Ovary (tissue), 9 donors: Measurements from ENCODE around the gene GREB1L. TPM values are rescaled to one million over a fixed set of nuclear protein-coding genes. Genes with fewer than 3 reads are reported as not detected.

ENCODE experiments used
- DNase-seq, 5 donors: peaks; one replicate each; pipeline ENCODE4 v3.0.0-alpha.2; 2019 to 2020
- H3K27ac ChIP-seq, 2 donors: fragments of 200-600 bp; one replicate each; pipeline versions ENCODE4 v1.5.1 to v1.8.0; 2019 to 2022
- H3K27me3 ChIP-seq: fragments of 200-600 bp; one replicate; pipeline ENCODE4 v1.8.0; 2022
- H3K36me3 ChIP-seq: fragments of 200-600 bp; sonication (generic); one replicate; pipeline ENCODE4 v1.5.1; 2019
- H3K4me1 ChIP-seq: one replicate; pipeline ENCODE4 v1.8.1; 2013; ENCODE audit warnings: mild to moderate bottlenecking, moderate library complexity; ENCODE audit not compliant: insufficient read depth
- H3K4me3 ChIP-seq: fragments of 200-600 bp; sonication (generic); one replicate; pipeline ENCODE4 v1.5.1; 2017
- H3K9me3 ChIP-seq, 2 donors: fragments of 200-600 bp in 1 of 2; sonication (generic) in 1 of 2; one replicate each; pipeline versions ENCODE4 v1.5.1 to v1.8.1; 2013 to 2019; ENCODE audit warnings: mild to moderate bottlenecking in 1 of 2, moderate library complexity in 1 of 2
- EP300 ChIP-seq: sonication (generic); formaldehyde crosslinking; IDR thresholded peaks from one replicate; pipeline ENCODE4 v1.6.1; 2017; ENCODE audit warnings: antibody characterized with exemption
- POLR2A ChIP-seq: fragments of 450-650 bp; IDR thresholded peaks from one replicate; pipeline ENCODE4 v1.6.1; 2017; ENCODE audit warnings: antibody characterized with exemption, mild to moderate bottlenecking, moderate library complexity
- WGBS, 3 donors: extraction: QIAGEN DNeasy Blood & Tissue Kit in 1 of 3; methylation state at CpG; one replicate each; pipeline versions ENCODE4 v1.1.5 to v1.1.7; 2013 to 2017; 5-methylcytosine and 5-hydroxymethylcytosine counted together
- intact Hi-C, 4 donors: fragments of 100-400 bp; cut with DNase I; formaldehyde crosslinking; loops; one replicate each; pipeline versions ENCODE4 v1.11.0 to v1.15.1; 2022 to 2023
- polyA plus RNA-seq, 2 donors: library from polyadenylated mRNA; stranded (reverse); fragments of 200-250 nt in 1 of 2; fragments of 350-450 nt in 1 of 2; fragmentation: Illumina TruSeq in 1 of 2; extraction: RNeasy Lipid Tissue Mini Kit (QIAGEN cat#74804) in 1 of 2; gene quantifications; one replicate each; pipeline ENCODE4 v1.2.3, GENCODE V29; 2013 to 2014
- total RNA-seq, 7 donors: library from RNA; depleted of rRNA in 2 of 7; stranded (reverse); fragments of >200 nt in 2 of 7; fragmentation: NEBNext Ultra II Directional in 3 of 7; extraction: Animal tissue kit (Norgen Biotek cat#: 25700) in 3 of 7; gene quantifications; one replicate each; pipeline versions ENCODE4 v1.1.0 to v1.2.4, GENCODE V29; 2016 to 2023
- TF ChIP-seq, protein P1 (sequence below), 3 donors: fragments of 450-650 bp in 2 of 3; fragments of 200-600 bp in 1 of 3; IDR thresholded peaks; one replicate each; pipeline versions ENCODE4 v1.5.1 to v1.8.0; 2016 to 2022; ENCODE audit warnings: antibody characterized with exemption in 3 of 3, mild to moderate bottlenecking in 1 of 3
- donor health status: DM: no; HTN: no; CAD: no; lungs with moderate emphysema.
- donor health status: DM: no; HTN: no; CAD: no.
- donor health status: Bipolar disorder and iron deficiency.
- donor health status: DM: yes; HTN: yes; CAD: no.
- donor health status: DM: no; HTN: no; CAD: no.
- donor health status: DM: yes; HTN: yes; CAD: no.

GREB1L gene
- total and polyA plus RNA-seq, 9 donors: 2.4 to 22.8 (median 10.4) TPM

GRCh38 chr18:21345840-21346239 lies 103.8 kb downstream of the GREB1L start:
- Histone ChIP-seq H3K4me3 (no peak overlapping the region), H3K27me3 (no peaks in the 10 kb centered on the region), H3K36me3 (no peaks in the 10 kb centered on the region), H3K9me3 (no peaks in the 10 kb centered on the region), H3K27ac (no peak overlapping the region), H3K4me1 (no peaks in the 10 kb centered on the region)
- WGBS, 3 donors: 75 to 81% (median 76%) methylated on average over 7 of the region's 7 CpGs
- intact Hi-C loops: no loop called here
- no peak for DNase-seq
- TF ChIP-seq POLR2A: no peak
- TF ChIP-seq EP300: no peak
- TF ChIP-seq, protein P1, sequence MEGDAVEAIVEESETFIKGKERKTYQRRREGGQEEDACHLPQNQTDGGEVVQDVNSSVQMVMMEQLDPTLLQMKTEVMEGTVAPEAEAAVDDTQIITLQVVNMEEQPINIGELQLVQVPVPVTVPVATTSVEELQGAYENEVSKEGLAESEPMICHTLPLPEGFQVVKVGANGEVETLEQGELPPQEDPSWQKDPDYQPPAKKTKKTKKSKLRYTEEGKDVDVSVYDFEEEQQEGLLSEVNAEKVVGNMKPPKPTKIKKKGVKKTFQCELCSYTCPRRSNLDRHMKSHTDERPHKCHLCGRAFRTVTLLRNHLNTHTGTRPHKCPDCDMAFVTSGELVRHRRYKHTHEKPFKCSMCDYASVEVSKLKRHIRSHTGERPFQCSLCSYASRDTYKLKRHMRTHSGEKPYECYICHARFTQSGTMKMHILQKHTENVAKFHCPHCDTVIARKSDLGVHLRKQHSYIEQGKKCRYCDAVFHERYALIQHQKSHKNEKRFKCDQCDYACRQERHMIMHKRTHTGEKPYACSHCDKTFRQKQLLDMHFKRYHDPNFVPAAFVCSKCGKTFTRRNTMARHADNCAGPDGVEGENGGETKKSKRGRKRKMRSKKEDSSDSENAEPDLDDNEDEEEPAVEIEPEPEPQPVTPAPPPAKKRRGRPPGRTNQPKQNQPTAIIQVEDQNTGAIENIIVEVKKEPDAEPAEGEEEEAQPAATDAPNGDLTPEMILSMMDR (IDR thresholded peaks at IDR 0.05): no peak

DNA sequence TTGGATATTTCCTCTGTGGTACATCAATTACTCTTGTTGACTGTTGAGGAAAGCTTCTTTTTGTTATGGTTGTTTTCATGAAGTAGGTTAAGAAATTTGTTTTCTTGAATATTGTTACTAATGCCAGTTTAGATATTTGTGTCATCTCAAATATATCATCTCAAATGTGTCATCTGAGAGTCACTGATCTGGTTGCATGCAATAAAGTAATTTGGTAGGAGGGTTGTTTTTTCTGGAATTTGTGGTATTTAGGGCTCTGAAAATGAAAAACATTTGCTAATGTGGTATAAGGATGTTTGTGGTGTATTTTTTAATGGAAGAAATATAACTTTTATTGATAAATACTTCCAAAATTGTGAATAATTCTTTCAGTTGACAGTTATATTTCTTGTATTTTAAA lies 117.7 kb downstream of the GREB1L start:
- DNase-seq: no peak
- Histone ChIP-seq H3K27ac (no peak overlapping the region), H3K9me3 (no peaks in the 10 kb centered on the region), H3K27me3 (no peaks in the 10 kb centered on the region), H3K4me1 (peaks cover 4% of the 10 kb centered on the region), H3K36me3 (no peaks in the 10 kb centered on the region), H3K4me3 (no peak overlapping the region)
- intact Hi-C loops: no loop called here
- TF ChIP-seq, protein P1 (IDR thresholded peaks at IDR 0.05): no peak
- TF ChIP-seq POLR2A (no peak), EP300 (no peak)

- no peak overlapping the region for H3K27ac ChIP-seq
- peaks cover 4% of the 10 kb centered on the region for H3K4me1 ChIP-seq
- no peaks in the 10 kb centered on the region for H3K27me3 ChIP-seq
- H3K36me3 ChIP-seq: no peaks in the 10 kb centered on the region
- intact Hi-C loops: no loop called here
- no peak for DNase-seq
- H3K9me3 ChIP-seq: no peaks in the 10 kb centered on the region
- no peak overlapping the region for H3K4me3 ChIP-seq
- TF ChIP-seq, protein P1 (IDR thresholded peaks at IDR 0.05): no peak
- TF ChIP-seq POLR2A (no peak), EP300 (no peak)
These were observed 119.4 kb downstream of the GREB1L start for GRCh38 chr18:21361307-21361880.

DNA sequence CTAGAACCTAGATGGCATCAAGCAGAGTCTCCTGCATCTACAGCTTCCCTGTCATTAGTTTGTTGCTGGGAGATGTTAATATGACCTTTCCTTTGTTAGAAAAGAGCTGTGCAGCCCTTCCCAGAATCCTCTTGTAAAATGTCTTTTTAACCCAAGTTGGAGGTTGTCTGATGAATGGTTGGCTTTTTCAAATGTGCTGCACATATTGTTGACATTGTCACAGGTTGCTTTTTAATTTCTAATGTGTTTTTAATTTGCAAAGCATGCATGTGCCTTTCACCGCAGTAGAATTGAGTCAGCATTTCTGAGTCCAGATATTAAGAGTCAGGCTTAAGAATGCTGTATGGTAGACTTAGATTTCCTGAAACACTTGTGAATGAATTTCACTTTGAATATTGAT lies 120.8 kb downstream of the GREB1L start:
- no peak for TF ChIP-seq POLR2A
- TF ChIP-seq EP300: no peak
- TF ChIP-seq, protein P1 (IDR thresholded peaks at IDR 0.05): no peak
- H3K27me3 ChIP-seq: no peaks in the 10 kb centered on the region
- intact Hi-C loops: no loop called here
- H3K4me1 ChIP-seq: peaks cover 7% of the 10 kb centered on the region
- H3K36me3 ChIP-seq: no peaks in the 10 kb centered on the region
- no peak overlapping the region for H3K27ac ChIP-seq
- H3K9me3 ChIP-seq: no peaks in the 10 kb centered on the region
- 8 to 53% (median 16%) methylated on average over 1 of the region's 1 CpG for WGBS, 3 donors
- no peak overlapping the region for H3K4me3 ChIP-seq
- DNase-seq: no peak
